H9 (cell line): ENCODE results near the gene FREM1. TPM values are rescaled to one million over a fixed set of nuclear protein-coding genes. Genes with fewer than 3 reads are reported as not detected.

ENCODE experiments used
- DNase-seq: peaks from one replicate; pipeline ENCODE4 v3.0.0-alpha.2; 2017
- H2AFZ ChIP-seq: one replicate; pipeline ENCODE4 v1.6.1; 2013; ENCODE audit warnings: mild to moderate bottlenecking, low read length, control low read depth, moderate library complexity
- H2AK5ac ChIP-seq: 2 replicates; pipeline ENCODE4 v1.6.1; 2013; ENCODE audit warnings: low read length, control low read depth, mixed read lengths; ENCODE audit not compliant: insufficient read length
- H2BK120ac ChIP-seq: one replicate; pipeline ENCODE4 v1.6.1; 2013; ENCODE audit warnings: low read depth, mild to moderate bottlenecking, low read length, control low read depth, inconsistent platforms; ENCODE audit not compliant: poor library complexity, severe bottlenecking
- H2BK12ac ChIP-seq: 2 replicates; pipeline ENCODE4 v1.6.1; 2013; ENCODE audit warnings: low read length, control low read depth, mixed read lengths, low read depth; ENCODE audit not compliant: insufficient read length
- H2BK15ac ChIP-seq: 2 replicates; pipeline ENCODE4 v1.6.1; 2013; ENCODE audit warnings: low read depth, low read length, control low read depth
- H2BK20ac ChIP-seq: one replicate; pipeline ENCODE4 v1.6.1; 2013; ENCODE audit warnings: low read depth, mild to moderate bottlenecking, low read length, control low read depth, inconsistent platforms; ENCODE audit not compliant: poor library complexity, severe bottlenecking
- H2BK5ac ChIP-seq: 2 replicates; pipeline ENCODE4 v1.6.1; 2013; ENCODE audit warnings: low read length, control low read depth, mixed read lengths; ENCODE audit not compliant: insufficient read length
- H3K14ac ChIP-seq: 2 replicates; pipeline ENCODE4 v1.6.1; 2013; ENCODE audit warnings: low read length, control low read depth; ENCODE audit not compliant: insufficient read depth
- H3K18ac ChIP-seq: 2 replicates; pipeline ENCODE4 v1.6.1; 2013; ENCODE audit warnings: low read depth, mild to moderate bottlenecking, mixed read lengths, low read length, control low read depth; ENCODE audit not compliant: insufficient read length
- H3K23ac ChIP-seq: 2 replicates; pipeline ENCODE4 v1.6.1; 2013; ENCODE audit warnings: low read length, control low read depth, mixed read lengths, low read depth; ENCODE audit not compliant: insufficient read length
- H3K23me2 ChIP-seq: 2 replicates; pipeline ENCODE4 v1.6.1; 2013; ENCODE audit warnings: low read depth, mild to moderate bottlenecking, mixed read lengths, low read length, control low read depth; ENCODE audit not compliant: insufficient read length, poor library complexity, severe bottlenecking
- H3K27ac ChIP-seq: 2 replicates; pipeline ENCODE4 v1.5.1; 2013; ENCODE audit warnings: low read length, control low read depth, mixed read lengths, low read depth; ENCODE audit not compliant: insufficient read length
- H3K27me3 ChIP-seq: 2 replicates; pipeline ENCODE4 v1.6.1; 2013; ENCODE audit warnings: low read length, control low read depth, inconsistent platforms; ENCODE audit not compliant: insufficient read depth
- H3K4ac ChIP-seq: 2 replicates; pipeline ENCODE4 v1.6.1; 2013; ENCODE audit warnings: low read depth, mild to moderate bottlenecking, control low read depth, inconsistent platforms, low read length, moderate library complexity
- H3K4me1 ChIP-seq: 2 replicates; pipeline ENCODE4 v1.6.1; 2013; ENCODE audit warnings: low read length, control low read depth, inconsistent platforms; ENCODE audit not compliant: insufficient read depth
- H3K4me2 ChIP-seq: 2 replicates; pipeline ENCODE4 v1.6.1; 2013; ENCODE audit warnings: low read length, control low read depth, mixed read lengths; ENCODE audit not compliant: insufficient read length, insufficient read depth
- H3K56ac ChIP-seq: 2 replicates; pipeline ENCODE4 v1.6.1; 2013; ENCODE audit warnings: low read depth, mild to moderate bottlenecking, mixed read lengths, low read length, control low read depth; ENCODE audit not compliant: insufficient read length
- H3K79me1 ChIP-seq: 2 replicates; pipeline ENCODE4 v1.6.1; 2013; ENCODE audit warnings: low read depth, mild to moderate bottlenecking, moderate library complexity, low read length, control low read depth, inconsistent platforms; ENCODE audit not compliant: insufficient read depth, poor library complexity, severe bottlenecking
- H3K79me2 ChIP-seq: 2 replicates; pipeline ENCODE4 v1.6.1; 2013; ENCODE audit warnings: low read length, control low read depth, inconsistent platforms; ENCODE audit not compliant: insufficient read depth
- H3K9ac ChIP-seq: 2 replicates; pipeline ENCODE4 v1.6.1; 2013; ENCODE audit warnings: low read length, control low read depth, mixed read lengths; ENCODE audit not compliant: insufficient read length; ENCODE audit errors: extremely low read depth
- H3K9me3 ChIP-seq: one replicate; pipeline ENCODE4 v1.6.1; 2013; ENCODE audit warnings: low read depth, low read length, inconsistent platforms; ENCODE audit not compliant: control insufficient read depth
- H3T11ph ChIP-seq: one replicate; pipeline ENCODE4 v1.6.1; 2013; ENCODE audit warnings: mild to moderate bottlenecking, low read length, control low read depth, inconsistent platforms
- H4K20me1 ChIP-seq: one replicate; pipeline ENCODE4 v1.6.1; 2013; ENCODE audit not compliant: control insufficient read depth, insufficient read length, insufficient read depth
- H4K5ac ChIP-seq: 2 replicates; pipeline ENCODE4 v1.6.1; 2013; ENCODE audit warnings: low read depth, mild to moderate bottlenecking, mixed read lengths, low read length, control low read depth; ENCODE audit not compliant: insufficient read length
- H4K8ac ChIP-seq: replicated peaks from 2 replicates; pipeline ENCODE4 v1.6.1; 2013; ENCODE audit warnings: low read length, control low read depth, mixed read lengths, low read depth; ENCODE audit not compliant: insufficient read length
- H4K91ac ChIP-seq: 2 replicates; pipeline ENCODE4 v1.6.1; 2013; ENCODE audit warnings: low read depth, mild to moderate bottlenecking, moderate library complexity, mixed read lengths, low read length, control low read depth; ENCODE audit not compliant: insufficient read length
- H3K27ac Mint-ChIP-seq, 3 experiments: 2 replicates in 2 of 3; 3 replicates in 1 of 3; pipeline ENCODE4 v1.8.0; 2020 to 2021; ENCODE audit warnings: mixed read lengths in 3 of 3, mild to moderate bottlenecking in 1 of 3, moderate library complexity in 1 of 3
- H3K27me3 Mint-ChIP-seq: 2 replicates; pipeline ENCODE4 v1.8.0; 2021; ENCODE audit warnings: low read depth, mild to moderate bottlenecking, moderate library complexity, mixed read lengths
- H3K36me3 Mint-ChIP-seq, 3 experiments: 2 replicates in 2 of 3; 3 replicates in 1 of 3; pipeline ENCODE4 v1.8.0; 2020 to 2021; ENCODE audit warnings: low read depth in 3 of 3, mixed read lengths in 3 of 3; ENCODE audit not compliant: insufficient read depth in 1 of 3
- H3K4me1 Mint-ChIP-seq, 2 experiments: 2 replicates each; pipeline ENCODE4 v1.8.0; 2020; ENCODE audit warnings: mixed read lengths in 2 of 2
- H3K4me3 Mint-ChIP-seq, 2 experiments: 2 replicates in 1 of 2; 3 replicates in 1 of 2; pipeline ENCODE4 v1.8.0; 2020 to 2021; ENCODE audit warnings: mild to moderate bottlenecking in 2 of 2, mixed read lengths in 2 of 2, moderate library complexity in 1 of 2
- H3K9me3 Mint-ChIP-seq, 2 experiments: 2 replicates in 1 of 2; 3 replicates in 1 of 2; pipeline ENCODE4 v1.8.0; 2020; ENCODE audit warnings: mild to moderate bottlenecking in 2 of 2, mixed read lengths in 2 of 2, moderate library complexity in 1 of 2
- WGBS: extraction: QIAGEN DNeasy Blood & Tissue Kit; methylation state at CpG from one replicate; pipeline ENCODE4 v1.1.7; 2013; ENCODE audit warnings: missing lambda C conversion rate, low lambda C conversion rate, mixed read lengths; ENCODE audit not compliant: insufficient read length; ENCODE audit errors: extremely low coverage; 5-methylcytosine and 5-hydroxymethylcytosine counted together
- total RNA-seq: library from RNA; stranded (reverse); gene quantifications from 2 replicates; pipeline ENCODE4 v1.2.1, GENCODE V29; 2021
- TF ChIP-seq, protein P1 (sequence below): fragments of 200-600 bp; sonication (generic); conservative IDR thresholded peaks from 3 replicates; pipeline ENCODE4 v1.8.0; 2021; ENCODE audit warnings: antibody characterized with exemption, mild to moderate bottlenecking

Gene FREM1
- total RNA-seq, 1 experiment from 2014 or later = 0.44 TPM

- peaks cover 3 to 5% of the 10 kb centered on the region in 2 experiments; a peak in 3 of 5 replicates for H3K9me3 Mint-ChIP-seq
- no peak overlapping the region for H2BK12ac ChIP-seq
- no peak overlapping the region for H3T11ph ChIP-seq
- WGBS = no CpG with 5 or more reads among the region's 2 CpGs
- H2AFZ ChIP-seq = no peak overlapping the region
- H3K4me3 Mint-ChIP-seq = no peak overlapping the region
- H4K8ac ChIP-seq = no peak overlapping the region
- no peak overlapping the region for H3K18ac ChIP-seq
- H4K5ac ChIP-seq = no peak overlapping the region
- H2BK15ac ChIP-seq = no peak overlapping the region
- H3K27me3 ChIP-seq = no peaks in the 10 kb centered on the region
- no peaks in the 10 kb centered on the region for H4K20me1 ChIP-seq
- TF ChIP-seq, protein P1, sequence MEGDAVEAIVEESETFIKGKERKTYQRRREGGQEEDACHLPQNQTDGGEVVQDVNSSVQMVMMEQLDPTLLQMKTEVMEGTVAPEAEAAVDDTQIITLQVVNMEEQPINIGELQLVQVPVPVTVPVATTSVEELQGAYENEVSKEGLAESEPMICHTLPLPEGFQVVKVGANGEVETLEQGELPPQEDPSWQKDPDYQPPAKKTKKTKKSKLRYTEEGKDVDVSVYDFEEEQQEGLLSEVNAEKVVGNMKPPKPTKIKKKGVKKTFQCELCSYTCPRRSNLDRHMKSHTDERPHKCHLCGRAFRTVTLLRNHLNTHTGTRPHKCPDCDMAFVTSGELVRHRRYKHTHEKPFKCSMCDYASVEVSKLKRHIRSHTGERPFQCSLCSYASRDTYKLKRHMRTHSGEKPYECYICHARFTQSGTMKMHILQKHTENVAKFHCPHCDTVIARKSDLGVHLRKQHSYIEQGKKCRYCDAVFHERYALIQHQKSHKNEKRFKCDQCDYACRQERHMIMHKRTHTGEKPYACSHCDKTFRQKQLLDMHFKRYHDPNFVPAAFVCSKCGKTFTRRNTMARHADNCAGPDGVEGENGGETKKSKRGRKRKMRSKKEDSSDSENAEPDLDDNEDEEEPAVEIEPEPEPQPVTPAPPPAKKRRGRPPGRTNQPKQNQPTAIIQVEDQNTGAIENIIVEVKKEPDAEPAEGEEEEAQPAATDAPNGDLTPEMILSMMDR = no peak
- H3K27me3 Mint-ChIP-seq = peaks cover 2% of the 10 kb centered on the region; the same call in 1 of the 2 replicates
- no peak overlapping the region for H3K9ac ChIP-seq
- no peaks in the 10 kb centered on the region for H3K79me2 ChIP-seq
- no peak overlapping the region for H2BK20ac ChIP-seq
- no peak overlapping the region for H3K4ac ChIP-seq
- H3K27ac Mint-ChIP-seq = peak overlapping the region in 1 of 3 experiments; percentile 13; a peak in 1 of 7 replicates
- H3K23ac ChIP-seq = no peak overlapping the region
- no peak overlapping the region for H2BK120ac ChIP-seq
- peaks cover 2 to 6% of the 10 kb centered on the region in 2 experiments; a peak in 3 of 4 replicates for H3K4me1 Mint-ChIP-seq
- H3K23me2 ChIP-seq = no peaks in the 10 kb centered on the region
- no peaks in the 10 kb centered on the region for H3K4me1 ChIP-seq
- no peak overlapping the region for H3K27ac ChIP-seq
- no peak overlapping the region for H3K4me2 ChIP-seq
- no peak for DNase-seq
- no peak overlapping the region for H2AK5ac ChIP-seq
- no peaks in the 10 kb centered on the region for H3K79me1 ChIP-seq
- no peak overlapping the region for H3K56ac ChIP-seq
- no peak overlapping the region for H3K14ac ChIP-seq
- no peak overlapping the region for H4K91ac ChIP-seq
- H3K36me3 Mint-ChIP-seq = peaks cover 0 to 13% (median 0%) of the 10 kb centered on the region in 3 experiments; a peak in 1 of 7 replicates
- H3K9me3 ChIP-seq = no peaks in the 10 kb centered on the region
- H2BK5ac ChIP-seq = no peak overlapping the region
These were observed 46.9 kb upstream of the FREM1 start for GRCh38 chr9:14957109-14957508.
